AG09319 (cell line): ENCODE data around the gene MEGF8.

ENCODE experiments used
- DNase-seq: peaks from one replicate; pipeline ENCODE4 v3.0.0-alpha.2; 2010; ENCODE audit warnings: low read depth; ENCODE audit errors: extremely low read depth
- TF ChIP-seq, protein P1 (sequence below): IDR thresholded peaks from 2 replicates; pipeline ENCODE4 v1.5.1; 2011; ENCODE audit warnings: low read depth, mild to moderate bottlenecking, inconsistent platforms, low read length, moderate library complexity

MEGF8 gene

DNA sequence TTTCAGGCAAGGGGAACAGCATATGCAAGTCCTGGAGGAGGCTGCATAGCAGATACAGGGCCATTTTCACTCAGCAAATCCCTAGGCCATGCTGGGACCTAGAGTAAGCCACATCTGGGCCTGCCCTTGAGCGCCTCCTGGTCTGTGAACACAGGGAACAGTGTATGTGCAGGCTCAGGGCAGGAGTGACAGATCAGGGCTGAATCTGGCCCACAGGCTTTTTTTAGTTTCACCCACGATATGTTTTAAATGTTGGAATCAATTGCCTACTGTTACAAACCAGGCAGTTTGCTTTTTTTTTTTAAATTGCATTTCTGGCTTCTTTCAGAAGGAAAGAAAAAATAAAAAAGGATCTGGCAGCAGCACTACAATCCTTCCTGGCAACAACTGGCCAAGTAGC is 13.8 kb upstream of the MEGF8 start:
- TF ChIP-seq, protein P1, sequence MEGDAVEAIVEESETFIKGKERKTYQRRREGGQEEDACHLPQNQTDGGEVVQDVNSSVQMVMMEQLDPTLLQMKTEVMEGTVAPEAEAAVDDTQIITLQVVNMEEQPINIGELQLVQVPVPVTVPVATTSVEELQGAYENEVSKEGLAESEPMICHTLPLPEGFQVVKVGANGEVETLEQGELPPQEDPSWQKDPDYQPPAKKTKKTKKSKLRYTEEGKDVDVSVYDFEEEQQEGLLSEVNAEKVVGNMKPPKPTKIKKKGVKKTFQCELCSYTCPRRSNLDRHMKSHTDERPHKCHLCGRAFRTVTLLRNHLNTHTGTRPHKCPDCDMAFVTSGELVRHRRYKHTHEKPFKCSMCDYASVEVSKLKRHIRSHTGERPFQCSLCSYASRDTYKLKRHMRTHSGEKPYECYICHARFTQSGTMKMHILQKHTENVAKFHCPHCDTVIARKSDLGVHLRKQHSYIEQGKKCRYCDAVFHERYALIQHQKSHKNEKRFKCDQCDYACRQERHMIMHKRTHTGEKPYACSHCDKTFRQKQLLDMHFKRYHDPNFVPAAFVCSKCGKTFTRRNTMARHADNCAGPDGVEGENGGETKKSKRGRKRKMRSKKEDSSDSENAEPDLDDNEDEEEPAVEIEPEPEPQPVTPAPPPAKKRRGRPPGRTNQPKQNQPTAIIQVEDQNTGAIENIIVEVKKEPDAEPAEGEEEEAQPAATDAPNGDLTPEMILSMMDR, result no peak
- no peak for DNase-seq

DNA sequence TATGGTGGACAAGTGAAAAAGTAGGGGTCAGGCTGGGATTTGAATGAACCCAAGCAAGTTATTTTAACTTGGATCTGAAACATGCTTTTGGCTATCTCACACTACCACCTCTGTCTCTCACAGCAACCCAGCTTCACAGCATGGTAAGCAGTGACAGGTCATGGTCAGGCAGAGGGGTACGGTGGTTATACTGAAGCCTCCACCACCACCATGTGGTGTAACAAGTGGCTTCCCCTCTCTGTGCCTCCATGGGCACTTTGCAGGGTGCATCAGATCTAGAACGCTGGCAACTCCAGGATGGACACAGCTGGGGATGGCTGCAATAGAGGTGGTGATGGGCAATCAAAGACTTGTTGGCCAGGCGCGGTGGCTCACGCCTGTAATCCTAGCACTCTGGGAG is 13.1 kb upstream of the MEGF8 start:
- DNase-seq, result no peak
- TF ChIP-seq, protein P1, result no peak

DNA sequence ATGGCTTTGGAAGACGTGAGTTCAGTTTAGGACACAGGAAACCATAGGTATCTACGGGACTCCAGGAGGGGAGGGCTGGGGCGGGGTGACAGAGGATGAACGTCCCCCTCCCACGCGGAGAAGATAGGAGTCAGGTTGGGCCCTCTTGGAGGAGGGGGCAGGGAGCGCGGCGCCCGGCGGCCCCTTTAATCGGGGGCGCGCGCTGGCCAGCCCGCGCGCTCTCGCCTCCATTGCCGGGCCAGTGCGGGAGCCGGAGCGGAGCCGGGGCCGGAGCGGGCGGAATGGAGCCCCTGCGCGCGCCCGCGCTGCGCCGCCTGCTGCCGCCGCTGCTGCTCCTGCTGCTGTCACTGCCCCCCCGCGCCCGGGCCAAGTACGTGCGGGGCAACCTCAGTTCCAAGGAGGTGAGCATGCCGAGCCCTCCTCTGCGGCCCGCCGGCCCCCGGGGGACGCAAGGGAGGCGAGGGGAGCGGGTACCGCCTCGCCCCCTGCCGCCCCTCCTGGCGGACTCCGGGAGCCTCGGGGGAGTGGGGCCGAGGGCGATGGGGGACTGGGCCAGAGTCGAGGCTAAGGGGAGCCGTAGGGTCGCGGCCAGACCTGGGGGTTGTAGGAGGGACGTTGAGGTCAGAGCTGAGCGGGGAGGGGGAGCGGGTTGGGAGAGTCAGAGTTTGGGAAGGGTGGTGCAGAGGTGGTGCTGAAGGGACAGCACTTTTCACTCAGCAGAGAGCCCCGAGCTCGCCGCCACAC is 12.2 kb upstream of the MEGF8 start, which contains the start of gene TMEM145:
Gene TMEM145, plus strand, starts transcription at position 214 of the 744 bp plus-strand sequence. Its CDS starts 68 bp downstream, at position 282.
- no peak for DNase-seq
- TF ChIP-seq, protein P1, result no peak

DNA sequence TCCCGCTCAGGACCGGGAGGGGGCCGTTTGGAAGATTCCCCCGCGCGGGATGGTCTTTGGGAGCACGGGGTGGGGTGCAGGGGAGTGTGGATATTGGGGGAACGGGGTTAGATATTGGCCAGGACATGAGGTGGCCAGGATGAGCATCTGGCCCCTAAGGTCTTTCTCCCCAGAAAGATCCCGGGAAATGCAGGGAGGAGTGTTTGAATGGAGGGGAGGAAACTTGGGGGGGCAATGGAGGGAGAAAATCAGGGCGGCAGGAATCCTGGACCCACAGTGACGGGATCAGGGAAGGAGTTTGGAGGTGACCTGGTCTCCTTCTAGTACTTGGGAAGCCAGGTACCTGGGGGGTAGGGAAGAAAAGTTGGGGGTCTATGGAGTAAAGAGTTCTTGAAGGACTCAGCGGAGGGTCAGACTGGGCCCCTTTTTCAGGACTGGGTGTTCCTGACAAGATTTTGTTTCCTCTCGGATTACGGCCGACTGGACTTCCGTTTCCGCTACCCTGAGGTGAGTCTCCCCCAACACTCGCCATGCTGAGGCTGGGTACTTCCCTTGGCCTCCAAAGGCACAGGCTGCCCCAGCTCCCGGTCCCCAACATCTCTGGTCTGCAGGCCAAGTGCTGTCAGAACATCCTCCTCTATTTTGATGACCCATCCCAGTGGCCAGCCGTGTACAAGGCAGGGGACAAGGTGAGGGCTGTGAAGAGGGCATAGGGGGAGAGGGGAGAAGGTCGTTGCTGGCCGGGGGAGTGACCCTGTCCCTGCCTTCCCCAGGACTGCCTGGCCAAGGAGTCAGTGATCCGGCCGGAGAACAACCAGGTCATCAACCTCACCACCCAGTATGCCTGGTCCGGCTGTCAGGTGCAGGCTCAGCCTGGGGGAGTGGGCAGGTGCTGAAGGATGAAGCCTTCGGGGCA is 11.3 kb upstream of the MEGF8 start:
- DNase-seq, result no peak
- TF ChIP-seq, protein P1, result no peak

DNA sequence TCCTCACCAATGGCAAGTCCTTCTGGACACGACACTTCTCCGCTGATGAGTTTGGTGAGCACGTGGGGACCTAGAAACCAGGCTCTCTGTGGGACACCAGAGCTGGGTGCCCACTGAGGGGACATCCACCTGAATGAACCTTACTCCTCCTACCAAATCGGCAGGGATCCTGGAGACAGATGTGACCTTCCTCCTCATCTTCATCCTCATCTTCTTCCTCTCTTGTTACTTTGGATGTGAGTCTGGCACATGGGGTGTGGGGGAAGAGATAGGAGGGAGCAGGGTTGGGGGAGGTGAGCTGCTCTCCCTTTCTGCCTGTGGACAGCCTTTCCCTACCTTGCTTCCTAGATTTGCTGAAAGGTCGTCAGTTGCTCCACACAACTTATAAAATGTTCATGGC is 10.4 kb upstream of the MEGF8 start:
- DNase-seq, result no peak
- TF ChIP-seq, protein P1, result no peak

DNA sequence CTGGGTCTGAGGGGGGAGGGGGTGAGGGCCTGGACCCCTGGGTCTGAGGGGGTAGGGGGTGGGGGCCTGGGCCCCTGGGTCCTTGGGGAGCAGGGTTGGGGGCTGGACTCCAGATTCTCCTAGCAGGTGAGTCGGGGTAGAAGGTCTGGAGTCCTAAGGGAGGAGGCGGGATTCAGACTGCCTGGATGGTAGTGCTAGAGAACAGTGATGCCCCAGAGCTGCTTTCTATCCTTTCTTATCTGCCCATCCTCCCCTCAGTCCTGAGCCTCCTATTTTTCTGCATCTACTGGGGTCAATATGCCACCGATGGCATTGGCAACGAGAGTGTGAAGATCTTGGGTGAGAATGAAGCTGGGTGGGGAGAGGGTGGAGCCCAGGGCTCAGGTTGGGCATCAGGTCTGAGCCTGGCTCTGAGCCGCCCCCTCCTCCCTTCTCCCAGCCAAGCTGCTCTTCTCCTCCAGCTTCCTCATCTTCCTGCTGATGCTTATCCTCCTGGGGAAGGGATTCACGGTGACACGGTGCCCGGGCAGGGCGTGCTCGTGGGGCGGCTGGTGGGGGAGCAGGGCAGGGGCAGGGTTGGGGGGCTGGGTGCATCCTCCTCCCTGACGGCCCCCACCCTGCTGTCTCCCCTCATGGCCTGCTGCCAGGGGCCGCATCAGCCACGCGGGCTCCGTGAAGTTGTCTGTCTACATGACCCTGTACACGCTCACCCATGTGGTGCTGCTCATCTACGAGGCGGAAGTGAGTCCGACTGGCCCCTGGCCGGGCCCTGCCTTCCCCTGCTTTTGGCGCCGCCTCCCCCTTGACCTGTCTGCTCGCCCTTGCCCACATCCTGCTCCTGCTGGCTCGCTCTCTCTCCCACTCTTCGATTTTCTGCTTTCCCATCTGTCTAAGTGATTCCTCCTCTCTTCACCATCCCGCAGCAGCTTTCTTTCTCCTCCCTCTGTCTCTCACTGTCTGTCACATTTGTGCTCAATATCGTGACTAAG is 8.9 kb upstream of the MEGF8 start:
- no peak for DNase-seq
- TF ChIP-seq, protein P1, result no peak
